HG02981 (cell line): Measurements from ENCODE around the gene ABCB9.
"Not testable (repeated sequence)": the region's sequence is repeated elsewhere in the genome, so short reads cannot be mapped to it uniquely, and the experiment has no call there.

ENCODE experiments used
- ATAC-seq: cut with Tn5 transposase; IDR thresholded peaks from one replicate; pipeline ENCODE4 v1.9.1; 2021; ENCODE audit warnings: mild to moderate bottlenecking, moderate library complexity; ENCODE audit not compliant: unreplicated experiment

The ABCB9 gene

GRCh38 chr12:122903693-122904034, 62.6 kb downstream of the ABCB9 start:
- ATAC-seq = no peak

GRCh38 chr12:122902854-122903692, 63.2 kb downstream of the ABCB9 start:
- ATAC-seq = no peak

GRCh38 chr12:122899887-122900286, 66.4 kb downstream of the ABCB9 start:
- ATAC-seq = no peak

GRCh38 chr12:122896662-122897061, 69.6 kb downstream of the ABCB9 start:
- ATAC-seq = no peak

- ATAC-seq = peak; percentile 41
Measured at GRCh38 chr12:122895704-122896636, 70.3 kb downstream of the ABCB9 start, which contains the start of gene VPS37B. Gene VPS37B, minus strand, starts transcription at chr12:122896124. Its CDS starts 62 bp downstream, at chr12:122896062.

GRCh38 chr12:122895320-122895703, 71.0 kb downstream of the ABCB9 start:
- no peak for ATAC-seq

GRCh38 chr12:122894193-122895121, 71.8 kb downstream of the ABCB9 start:
- ATAC-seq = no peak

- ATAC-seq = no peak
Measured at GRCh38 chr12:122893208-122894153, 72.8 kb downstream of the ABCB9 start.

- not testable (repeated sequence) for ATAC-seq
Measured at GRCh38 chr12:122892724-122893123, 73.5 kb downstream of the ABCB9 start.

GRCh38 chr12:122891661-122892525, 74.4 kb downstream of the ABCB9 start:
- no peak for ATAC-seq

GRCh38 chr12:122889761-122890520, 76.3 kb downstream of the ABCB9 start:
- no peak for ATAC-seq

GRCh38 chr12:122888232-122888752, 78.0 kb downstream of the ABCB9 start:
- ATAC-seq = peak; percentile 42

- peak; percentile 10 for ATAC-seq
Measured at GRCh38 chr12:122887819-122888212, 78.4 kb downstream of the ABCB9 start.

GRCh38 chr12:122886851-122887818, 79.1 kb downstream of the ABCB9 start:
- peak; percentile 61 for ATAC-seq

- ATAC-seq = no peak
Measured at GRCh38 chr12:122886161-122886560, 80.1 kb downstream of the ABCB9 start.

- no peak for ATAC-seq
Measured at GRCh38 chr12:122884860-122885259, 81.4 kb downstream of the ABCB9 start.
